ENCODE measurements around the gene EIF1.
A peak's percentile ranks its signal among the peaks of the same experiment; 100 is the strongest.

EIF1 gene

GRCh38 chr17:41734139-41734948 is 45.7 kb downstream of the EIF1 start, which contains the start of gene HAP1:
HAP1 (minus strand) TSS chr17:41734643; CDS start chr17:41734634, 9 bp downstream.
- DNase-seq (ENCODE audit: low read depth in 1 of 2, low spot score in 1 of 2) = no peak

- DNase-seq (ENCODE audit: low read depth in 1 of 2, low spot score in 1 of 2) = no peak
Observed at GRCh38 chr17:41734949-41735313, 46.2 kb downstream of the EIF1 start.

DNA sequence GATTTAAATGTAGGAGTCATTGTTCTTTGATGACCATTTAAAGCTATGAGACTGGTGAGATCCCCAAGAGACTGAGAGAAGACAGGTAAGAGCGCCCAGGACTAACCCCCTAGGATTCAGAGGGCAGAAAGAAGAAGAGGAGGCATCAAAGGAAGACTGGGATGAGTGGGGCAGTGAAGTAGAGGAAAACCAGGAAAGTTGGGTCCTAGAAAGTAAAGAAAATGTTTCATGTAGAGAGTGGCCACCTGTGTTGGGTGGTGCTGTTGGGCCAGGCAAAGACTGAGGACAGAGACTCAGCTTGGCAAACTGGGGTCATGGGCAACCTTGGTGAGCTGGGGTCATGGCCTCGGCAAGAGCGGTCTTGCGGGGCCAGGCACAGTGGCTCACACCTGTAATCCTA is 47.1 kb downstream of the EIF1 start:
- DNase-seq (ENCODE audit: low read depth in 1 of 2, low spot score in 1 of 2) = no peak

DNA sequence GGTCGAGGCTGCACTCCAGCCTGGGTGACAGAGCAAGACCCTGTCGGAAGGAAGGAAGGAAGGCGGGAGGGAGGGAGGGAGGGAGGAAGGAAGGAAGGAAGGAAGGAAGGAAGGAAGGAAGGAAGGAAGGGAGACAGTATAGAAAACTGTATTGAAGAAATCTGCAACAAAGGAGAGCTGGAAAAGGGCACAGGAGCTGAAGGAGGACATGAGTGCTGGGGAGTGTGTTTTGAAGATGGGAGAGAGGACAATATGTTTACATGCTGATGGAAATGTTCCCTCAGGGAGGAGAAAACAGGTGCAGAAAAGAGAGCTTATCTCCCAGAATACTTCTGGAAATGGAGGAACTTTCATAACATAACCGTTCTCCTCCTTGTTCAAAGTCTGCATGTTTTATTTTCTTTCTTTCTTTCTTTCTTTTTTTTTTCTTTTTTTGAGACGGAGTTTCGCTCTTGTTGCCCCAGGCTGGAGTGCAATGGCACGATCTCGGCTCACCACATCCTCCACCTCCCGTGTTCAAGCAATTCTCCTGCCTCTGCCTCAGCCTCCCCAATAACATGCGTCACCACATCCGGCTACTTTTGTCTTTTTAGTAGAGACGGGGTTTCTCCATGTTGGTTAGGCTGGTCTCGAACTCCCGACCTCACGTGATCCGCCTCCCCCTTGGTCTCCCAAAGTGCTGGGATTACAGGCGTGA is 48.4 kb downstream of the EIF1 start:
- DNase-seq (ENCODE audit: low read depth in 1 of 2, low spot score in 1 of 2) = no peak

- no peak for DNase-seq (ENCODE audit: low read depth in 1 of 2, low spot score in 1 of 2)
Observed at GRCh38 chr17:41737680-41738023, 49.0 kb downstream of the EIF1 start.

- DNase-seq (ENCODE audit: low read depth in 1 of 2, low spot score in 1 of 2) = peak; percentile 55 to 66
Observed at GRCh38 chr17:41738077-41738800, 49.6 kb downstream of the EIF1 start.

DNA sequence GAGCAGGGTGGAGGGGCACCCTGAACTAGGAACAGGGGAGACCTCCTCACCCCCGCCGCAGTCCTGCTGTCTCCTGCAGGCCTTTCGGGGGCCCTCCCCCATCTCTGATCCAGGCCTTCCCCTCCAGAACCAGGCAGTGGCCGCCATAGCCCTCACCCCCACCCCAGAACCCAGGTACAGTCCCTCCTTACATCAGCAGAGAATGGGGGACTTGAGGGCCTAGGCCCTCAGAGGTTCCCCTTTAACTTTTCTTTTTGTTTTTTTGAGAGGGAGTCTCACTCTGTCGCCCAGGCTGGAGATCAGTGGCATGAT is 50.1 kb downstream of the EIF1 start:
- DNase-seq (ENCODE audit: low read depth in 1 of 2, low spot score in 1 of 2) = no peak

- no peak for DNase-seq (ENCODE audit: low read depth in 1 of 2, low spot score in 1 of 2)
Observed at GRCh38 chr17:41739661-41740352, 51.1 kb downstream of the EIF1 start.

DNA sequence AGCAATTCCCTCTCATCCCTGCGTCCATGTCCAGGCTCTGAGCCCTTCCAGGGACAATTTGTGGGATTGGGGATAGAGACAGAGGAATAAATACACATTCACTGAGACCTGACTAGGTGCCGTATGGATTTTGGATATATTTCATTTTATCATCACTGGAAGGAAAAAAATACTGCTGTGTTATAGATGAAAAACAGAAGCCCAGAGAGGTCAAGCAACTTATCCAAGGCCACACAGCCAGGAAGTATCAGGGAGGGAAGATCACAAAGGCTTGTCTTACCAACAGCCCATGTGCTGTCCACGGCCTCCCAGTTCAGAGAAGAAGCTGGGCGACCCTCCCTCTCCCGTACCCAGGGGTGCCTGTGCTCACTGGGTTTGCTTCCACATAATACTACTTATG is 51.8 kb downstream of the EIF1 start:
- no peak for DNase-seq (ENCODE audit: low read depth in 1 of 2, low spot score in 1 of 2)

DNA sequence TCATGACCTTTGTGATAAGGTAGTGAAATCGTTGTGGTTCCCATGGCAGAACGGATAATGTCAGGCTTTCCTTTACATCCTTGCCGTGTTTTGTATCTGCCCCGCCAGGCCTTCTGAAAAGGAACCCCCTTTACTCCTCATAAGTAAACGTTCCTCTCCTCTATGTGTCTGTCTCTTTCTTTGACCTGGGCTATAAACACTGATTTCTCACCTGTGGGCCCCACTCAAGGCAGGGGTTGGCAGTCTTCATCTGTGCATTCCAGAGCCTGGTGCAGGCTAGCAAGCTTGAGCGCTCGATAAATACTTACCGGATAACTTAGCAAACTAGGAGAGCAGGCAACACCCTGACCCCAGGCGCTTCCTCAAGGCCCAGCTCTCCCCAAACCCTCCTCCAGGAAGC is 53.0 kb downstream of the EIF1 start:
- DNase-seq (ENCODE audit: low read depth in 1 of 2, low spot score in 1 of 2) = no peak

Measured in stimulated activated CD4-positive, alpha-beta T cell treated with anti-CD3 and anti-CD28 coated beads, Interleukin-15, amount 100 ng/mL, for 1 hour (primary cell).